GM19238 (cell line): Measurements from ENCODE around the gene NR4A1.
"Not testable (repeated sequence)": the region's sequence is repeated elsewhere in the genome, so short reads cannot be mapped to it uniquely, and the experiment has no call there.

Experiments used
- DNase-seq: peaks from one replicate; pipeline ENCODE4 v3.0.0; 2011; ENCODE audit warnings: low spot score; ENCODE audit not compliant: insufficient read length

The NR4A1 gene

GRCh38 chr12:52097045-52097666 lies 45.9 kb downstream of the NR4A1 start:
- DNase-seq: no peak

DNA sequence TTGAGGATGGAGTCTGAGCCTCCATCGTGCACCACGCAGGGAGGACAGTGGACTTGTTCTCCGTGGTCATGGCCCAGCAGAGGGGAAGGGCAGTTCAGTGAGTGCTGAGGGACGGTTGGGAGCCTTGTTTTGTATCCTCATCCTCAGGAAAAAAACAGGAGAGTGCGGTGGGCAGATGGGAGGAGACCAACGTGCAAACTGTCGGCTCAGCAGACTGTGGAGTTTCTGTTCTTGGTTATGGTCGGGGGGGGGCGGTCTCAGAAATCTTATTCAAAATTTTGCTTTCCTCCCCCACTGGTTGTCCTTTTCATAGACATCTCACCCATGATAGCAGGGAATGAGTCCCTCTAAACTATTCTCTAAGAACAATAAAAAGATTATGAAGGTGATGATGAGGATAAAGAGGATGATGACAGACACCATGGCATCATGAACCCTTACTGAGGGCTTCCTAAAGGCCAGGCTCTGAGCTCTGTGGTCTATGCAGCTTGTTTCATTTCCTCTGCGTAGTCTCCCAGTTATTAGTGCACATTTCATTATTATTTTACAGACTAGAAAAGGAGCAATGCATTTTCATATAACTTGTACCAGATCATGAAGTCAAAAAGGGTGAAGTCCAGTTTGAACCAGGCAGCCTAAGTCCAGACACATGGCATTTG lies 53.3 kb downstream of the NR4A1 start:
- not testable (repeated sequence) for DNase-seq
